HEK293 (cell line): Measurements from ENCODE around the gene SPRR2D.
"Not testable (repeated sequence)": the region's sequence is repeated elsewhere in the genome, so short reads cannot be mapped to it uniquely, and the experiment has no call there.

Source experiments
- CTCF ChIA-PET: fragments of 350-600 bp; formaldehyde crosslinking; extraction: SDS; loops from one replicate; lab custom pipeline; 2021; ENCODE audit warnings: antibody characterized with exemption; lab: Yijun Ruan, JAX
- POLR2A ChIA-PET: fragments of 300-600 bp; formaldehyde crosslinking; extraction: SDS; loops from one replicate; lab custom pipeline; 2020; ENCODE audit warnings: antibody characterized with exemption, inconsistent platforms; lab: Yijun Ruan, JAX
- H3K27ac ChIP-seq: fragments of 200-500 bp; sonication (Bioruptor generic); 2 replicates; pipeline ENCODE4 v1.5.1; 2014; ENCODE audit warnings: low read depth, low read length, control low read depth, inconsistent platforms; ENCODE audit errors: extremely low read depth
- H3K36me3 ChIP-seq, 2 experiments: fragments of 200-500 bp in 1 of 2; sonication (Bioruptor generic) in 1 of 2; 1 replicate in 1 of 2; 2 replicates in 1 of 2; pipeline ENCODE4 v1.5.1; 2014 to 2017; ENCODE audit warnings: inconsistent platforms in 2 of 2, low read length in 2 of 2; ENCODE audit not compliant: control insufficient read depth in 2 of 2, insufficient read depth in 1 of 2
- H3K4me1 ChIP-seq: fragments of 200-500 bp; sonication (Bioruptor generic); 2 replicates; pipeline ENCODE4 v1.5.1; 2014; ENCODE audit warnings: mild to moderate bottlenecking, low read length, inconsistent platforms; ENCODE audit not compliant: control insufficient read depth, insufficient read depth
- H3K4me3 ChIP-seq: 2 replicates; pipeline ENCODE4 v1.5.1; 2011; ENCODE audit warnings: low read depth, mild to moderate bottlenecking, control low read depth, low read length, moderate library complexity
- H3K9me3 ChIP-seq: fragments of 200-500 bp; sonication (Bioruptor generic); 2 replicates; pipeline ENCODE4 v1.5.1; 2014; ENCODE audit warnings: low read depth, low read length, inconsistent platforms; ENCODE audit not compliant: control insufficient read depth, insufficient read depth
- GLI4 ChIP-seq: fragments of 450-650 bp; formaldehyde crosslinking; IDR thresholded peaks from 2 replicates; pipeline ENCODE4 v1.5.1; 2016; ENCODE audit warnings: missing biosample characterization, missing genetic modification characterization
- GLIS2 ChIP-seq: fragments of 450-650 bp; formaldehyde crosslinking; IDR thresholded peaks from 2 replicates; pipeline ENCODE4 v1.5.1; 2016; ENCODE audit warnings: missing biosample characterization, missing genetic modification characterization
- KLF16 ChIP-seq: fragments of 450-650 bp; formaldehyde crosslinking; IDR thresholded peaks from 2 replicates; pipeline ENCODE4 v1.5.1; 2017; ENCODE audit warnings: missing biosample characterization, missing genetic modification characterization
- KLF9 ChIP-seq: fragments of 450-650 bp; formaldehyde crosslinking; IDR thresholded peaks from 2 replicates; pipeline ENCODE4 v1.5.1; 2016; ENCODE audit warnings: missing biosample characterization, missing genetic modification characterization, low read depth
- OVOL3 ChIP-seq: fragments of 450-650 bp; formaldehyde crosslinking; IDR thresholded peaks from 2 replicates; pipeline ENCODE4 v1.5.1; 2016; ENCODE audit warnings: missing biosample characterization, missing genetic modification characterization
- REPIN1 ChIP-seq: fragments of 450-650 bp; formaldehyde crosslinking; IDR thresholded peaks from 2 replicates; pipeline ENCODE4 v1.5.1; 2017; ENCODE audit warnings: missing biosample characterization, missing genetic modification characterization, low read depth
- ZFP37 ChIP-seq: fragments of 450-650 bp; formaldehyde crosslinking; IDR thresholded peaks from 2 replicates; pipeline ENCODE4 v1.5.1; 2016; ENCODE audit warnings: missing biosample characterization, missing genetic modification characterization
- ZNF132 ChIP-seq: fragments of 450-650 bp; formaldehyde crosslinking; IDR thresholded peaks from 2 replicates; pipeline ENCODE4 v1.5.1; 2017; ENCODE audit warnings: missing biosample characterization, missing genetic modification characterization, borderline replicate concordance
- ZNF133 ChIP-seq: fragments of 450-650 bp; formaldehyde crosslinking; IDR thresholded peaks from 2 replicates; pipeline ENCODE4 v1.5.1; 2016; ENCODE audit warnings: missing biosample characterization, missing genetic modification characterization
- ZNF19 ChIP-seq: fragments of 450-650 bp; formaldehyde crosslinking; IDR thresholded peaks from 2 replicates; pipeline ENCODE4; 2016; ENCODE audit warnings: missing biosample characterization, missing genetic modification characterization, low read depth
- ZNF202 ChIP-seq: fragments of 450-650 bp; formaldehyde crosslinking; IDR thresholded peaks from 2 replicates; pipeline ENCODE4 v1.5.1; 2016; ENCODE audit warnings: missing biosample characterization, missing genetic modification characterization, borderline replicate concordance
- ZNF23 ChIP-seq: fragments of 450-650 bp; formaldehyde crosslinking; IDR thresholded peaks from 2 replicates; pipeline ENCODE4 v1.5.1; 2016; ENCODE audit warnings: missing biosample characterization, missing genetic modification characterization, borderline replicate concordance
- ZNF24 ChIP-seq: fragments of 450-650 bp; formaldehyde crosslinking; IDR thresholded peaks from 2 replicates; pipeline ENCODE4 v1.5.1; 2016; ENCODE audit warnings: missing biosample characterization, missing genetic modification characterization
- ZNF311 ChIP-seq: fragments of 450-650 bp; formaldehyde crosslinking; IDR thresholded peaks from 2 replicates; pipeline ENCODE4 v1.5.1; 2017; ENCODE audit warnings: missing biosample characterization, missing genetic modification characterization, borderline replicate concordance
- ZNF324 ChIP-seq: fragments of 450-650 bp; formaldehyde crosslinking; IDR thresholded peaks from 2 replicates; pipeline ENCODE4 v1.5.1; 2016; ENCODE audit warnings: missing biosample characterization, missing genetic modification characterization
- ZNF350 ChIP-seq: fragments of 450-650 bp; formaldehyde crosslinking; IDR thresholded peaks from 2 replicates; pipeline ENCODE4 v1.5.0; 2017; ENCODE audit warnings: missing biosample characterization, mild to moderate bottlenecking, missing genetic modification characterization
- ZNF530 ChIP-seq: fragments of 450-650 bp; formaldehyde crosslinking; IDR thresholded peaks from 2 replicates; pipeline ENCODE4 v1.5.1; 2016; ENCODE audit warnings: low read depth, missing biosample characterization, missing genetic modification characterization
- ZNF76 ChIP-seq: fragments of 450-650 bp; formaldehyde crosslinking; IDR thresholded peaks from 2 replicates; pipeline ENCODE4; 2016; ENCODE audit warnings: low read depth, missing biosample characterization, missing genetic modification characterization, borderline replicate concordance
- ZXDB ChIP-seq: fragments of 450-650 bp; formaldehyde crosslinking; IDR thresholded peaks from 2 replicates; pipeline ENCODE4 v1.5.1; 2016; ENCODE audit warnings: missing biosample characterization, missing genetic modification characterization
- TF ChIP-seq, protein P1 (sequence below): fragments of 450-650 bp; formaldehyde crosslinking; IDR thresholded peaks from 2 replicates; pipeline ENCODE4 v1.5.1; 2016; ENCODE audit warnings: missing biosample characterization, missing genetic modification characterization
- TF ChIP-seq, protein P2 (sequence below): fragments of 450-650 bp; formaldehyde crosslinking; IDR thresholded peaks from 2 replicates; pipeline ENCODE4 v1.5.1; 2017; ENCODE audit warnings: missing biosample characterization, missing genetic modification characterization
- TF ChIP-seq, protein P3 (sequence below): fragments of 450-650 bp; formaldehyde crosslinking; IDR thresholded peaks from 2 replicates; pipeline ENCODE4 v1.5.1; 2016; ENCODE audit warnings: missing biosample characterization, missing genetic modification characterization
- TF ChIP-seq, protein P4 (sequence below): fragments of 450-650 bp; formaldehyde crosslinking; IDR thresholded peaks from 2 replicates; pipeline ENCODE4 v1.5.1; 2016; ENCODE audit warnings: missing biosample characterization, missing genetic modification characterization
- TF ChIP-seq, protein P5 (sequence below): fragments of 450-650 bp; formaldehyde crosslinking; optimal IDR thresholded peaks from 2 replicates; pipeline ENCODE3; 2016; ENCODE audit warnings: missing biosample characterization, mild to moderate bottlenecking, missing genetic modification characterization

SPRR2D gene

DNA sequence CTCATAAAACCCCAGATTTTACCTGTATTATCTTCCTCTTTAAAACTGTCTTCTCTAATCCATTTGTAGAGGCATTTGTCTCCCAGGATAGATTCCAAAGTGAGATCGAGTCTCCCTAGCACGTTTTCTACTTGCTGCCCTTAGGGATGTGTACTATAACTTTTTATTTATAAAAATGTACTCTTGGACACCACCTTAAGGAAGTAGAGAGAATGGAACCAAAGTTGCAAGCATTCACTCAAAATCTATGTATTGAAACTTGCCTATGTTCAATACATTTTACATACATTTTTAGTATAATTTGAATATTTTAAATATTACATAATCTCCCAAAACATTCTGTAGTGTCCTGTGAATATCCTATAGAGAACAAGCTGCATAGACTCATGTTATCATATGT lies 17.2 kb upstream of the SPRR2D start (continued):
- TF ChIP-seq, protein P1, sequence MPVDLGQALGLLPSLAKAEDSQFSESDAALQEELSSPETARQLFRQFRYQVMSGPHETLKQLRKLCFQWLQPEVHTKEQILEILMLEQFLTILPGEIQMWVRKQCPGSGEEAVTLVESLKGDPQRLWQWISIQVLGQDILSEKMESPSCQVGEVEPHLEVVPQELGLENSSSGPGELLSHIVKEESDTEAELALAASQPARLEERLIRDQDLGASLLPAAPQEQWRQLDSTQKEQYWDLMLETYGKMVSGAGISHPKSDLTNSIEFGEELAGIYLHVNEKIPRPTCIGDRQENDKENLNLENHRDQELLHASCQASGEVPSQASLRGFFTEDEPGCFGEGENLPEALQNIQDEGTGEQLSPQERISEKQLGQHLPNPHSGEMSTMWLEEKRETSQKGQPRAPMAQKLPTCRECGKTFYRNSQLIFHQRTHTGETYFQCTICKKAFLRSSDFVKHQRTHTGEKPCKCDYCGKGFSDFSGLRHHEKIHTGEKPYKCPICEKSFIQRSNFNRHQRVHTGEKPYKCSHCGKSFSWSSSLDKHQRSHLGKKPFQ (tag by site-specific recombination), result no peak
- TF ChIP-seq GLIS2, result no peak
- no peak for TF ChIP-seq REPIN1 (tag by site-specific recombination)
- TF ChIP-seq ZNF133, result no peak
- TF ChIP-seq, protein P2, sequence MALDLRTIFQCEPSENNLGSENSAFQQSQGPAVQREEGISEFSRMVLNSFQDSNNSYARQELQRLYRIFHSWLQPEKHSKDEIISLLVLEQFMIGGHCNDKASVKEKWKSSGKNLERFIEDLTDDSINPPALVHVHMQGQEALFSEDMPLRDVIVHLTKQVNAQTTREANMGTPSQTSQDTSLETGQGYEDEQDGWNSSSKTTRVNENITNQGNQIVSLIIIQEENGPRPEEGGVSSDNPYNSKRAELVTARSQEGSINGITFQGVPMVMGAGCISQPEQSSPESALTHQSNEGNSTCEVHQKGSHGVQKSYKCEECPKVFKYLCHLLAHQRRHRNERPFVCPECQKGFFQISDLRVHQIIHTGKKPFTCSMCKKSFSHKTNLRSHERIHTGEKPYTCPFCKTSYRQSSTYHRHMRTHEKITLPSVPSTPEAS (tag by site-specific recombination), result no peak
- TF ChIP-seq ZNF530 (tag by site-specific recombination), result no peak
- TF ChIP-seq GLI4 (tag by site-specific recombination), result no peak
- TF ChIP-seq ZXDB, result no peak
- TF ChIP-seq OVOL3 (tag by site-specific recombination), result no peak

DNA sequence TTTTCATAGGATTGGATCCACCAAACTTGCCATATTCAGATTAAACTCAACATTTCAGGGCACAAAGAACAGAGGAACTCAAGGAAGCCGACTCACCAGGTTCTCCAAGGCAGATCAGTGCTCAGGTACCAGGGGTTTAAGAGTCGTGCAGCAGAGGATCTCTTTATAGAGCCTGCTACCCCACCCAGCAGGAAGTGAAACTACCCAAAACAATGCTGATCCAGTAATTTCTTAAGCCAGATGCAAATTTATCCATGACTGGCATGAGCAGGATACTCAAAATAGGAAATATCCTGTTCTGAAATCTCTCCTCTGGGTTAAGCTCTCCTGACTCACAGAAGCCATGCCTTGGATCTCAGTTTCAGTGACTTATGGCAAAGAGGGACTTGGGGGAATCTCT lies 16.5 kb upstream of the SPRR2D start, which contains the start of gene SPRR2A:
TSS of gene SPRR2A (minus strand) at position 138 of the 400 bp plus-strand sequence. CDS start 777 bp downstream, outside the sequence.
- H3K9me3 ChIP-seq, result no peaks in the 10 kb centered on the region
- TF ChIP-seq ZNF24 (no peak), OVOL3 (tag by site-specific recombination) (no peak), KLF9 (tag by site-specific recombination) (no peak), ZNF350 (no peak), ZNF132 (tag by site-specific recombination) (no peak), ZNF311 (tag by site-specific recombination) (no peak), ZNF202 (tag by site-specific recombination) (no peak), KLF16 (no peak), ZFP37 (tag by site-specific recombination) (no peak), ZNF76 (no peak), ZNF23 (tag by site-specific recombination) (no peak), ZNF19 (no peak), ZNF324 (tag by site-specific recombination) (no peak)
- TF ChIP-seq, protein P3, sequence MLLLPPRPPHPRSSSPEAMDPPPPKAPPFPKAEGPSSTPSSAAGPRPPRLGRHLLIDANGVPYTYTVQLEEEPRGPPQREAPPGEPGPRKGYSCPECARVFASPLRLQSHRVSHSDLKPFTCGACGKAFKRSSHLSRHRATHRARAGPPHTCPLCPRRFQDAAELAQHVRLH, result no peak
- TF ChIP-seq, protein P4, sequence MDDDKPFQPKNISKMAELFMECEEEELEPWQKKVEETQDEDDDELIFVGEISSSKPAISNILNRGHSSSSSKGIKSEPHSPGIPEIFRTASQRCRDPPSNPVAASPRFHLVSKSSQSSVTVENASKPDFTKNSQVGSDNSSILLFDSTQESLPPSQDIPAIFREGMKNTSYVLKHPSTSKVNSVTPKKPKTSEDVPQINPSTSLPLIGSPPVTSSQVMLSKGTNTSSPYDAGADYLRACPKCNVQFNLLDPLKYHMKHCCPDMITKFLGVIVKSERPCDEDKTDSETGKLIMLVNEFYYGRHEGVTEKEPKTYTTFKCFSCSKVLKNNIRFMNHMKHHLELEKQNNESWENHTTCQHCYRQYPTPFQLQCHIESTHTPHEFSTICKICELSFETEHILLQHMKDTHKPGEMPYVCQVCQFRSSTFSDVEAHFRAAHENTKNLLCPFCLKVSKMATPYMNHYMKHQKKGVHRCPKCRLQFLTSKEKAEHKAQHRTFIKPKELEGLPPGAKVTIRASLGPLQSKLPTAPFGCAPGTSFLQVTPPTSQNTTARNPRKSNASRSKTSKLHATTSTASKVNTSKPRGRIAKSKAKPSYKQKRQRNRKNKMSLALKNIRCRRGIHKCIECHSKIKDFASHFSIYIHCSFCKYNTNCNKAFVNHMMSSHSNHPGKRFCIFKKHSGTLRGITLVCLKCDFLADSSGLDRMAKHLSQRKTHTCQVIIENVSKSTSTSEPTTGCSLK (tag by site-specific recombination), result no peak
- TF ChIP-seq, protein P5, sequence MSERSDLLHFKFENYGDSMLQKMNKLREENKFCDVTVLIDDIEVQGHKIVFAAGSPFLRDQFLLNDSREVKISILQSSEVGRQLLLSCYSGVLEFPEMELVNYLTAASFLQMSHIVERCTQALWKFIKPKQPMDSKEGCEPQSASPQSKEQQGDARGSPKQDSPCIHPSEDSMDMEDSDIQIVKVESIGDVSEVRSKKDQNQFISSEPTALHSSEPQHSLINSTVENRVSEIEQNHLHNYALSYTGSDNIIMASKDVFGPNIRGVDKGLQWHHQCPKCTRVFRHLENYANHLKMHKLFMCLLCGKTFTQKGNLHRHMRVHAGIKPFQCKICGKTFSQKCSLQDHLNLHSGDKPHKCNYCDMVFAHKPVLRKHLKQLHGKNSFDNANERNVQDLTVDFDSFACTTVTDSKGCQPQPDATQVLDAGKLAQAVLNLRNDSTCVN (tag by site-specific recombination), result no peak
- H3K36me3 ChIP-seq, result no peaks in the 10 kb centered on the region
- no peaks in the 10 kb centered on the region for H3K4me1 ChIP-seq
- no peak within 1 kb of the TSS for H3K4me3 ChIP-seq
- CTCF ChIA-PET, result interaction anchor here (0.6 kb wide), 2 partner anchors 135 to 942 kb away, joined by 3 to 4 read pairs; no protein-coding TSS in a partner anchor
- H3K27ac ChIP-seq, result no peak within 1 kb of the TSS
- POLR2A ChIA-PET, result no interaction called here

DNA sequence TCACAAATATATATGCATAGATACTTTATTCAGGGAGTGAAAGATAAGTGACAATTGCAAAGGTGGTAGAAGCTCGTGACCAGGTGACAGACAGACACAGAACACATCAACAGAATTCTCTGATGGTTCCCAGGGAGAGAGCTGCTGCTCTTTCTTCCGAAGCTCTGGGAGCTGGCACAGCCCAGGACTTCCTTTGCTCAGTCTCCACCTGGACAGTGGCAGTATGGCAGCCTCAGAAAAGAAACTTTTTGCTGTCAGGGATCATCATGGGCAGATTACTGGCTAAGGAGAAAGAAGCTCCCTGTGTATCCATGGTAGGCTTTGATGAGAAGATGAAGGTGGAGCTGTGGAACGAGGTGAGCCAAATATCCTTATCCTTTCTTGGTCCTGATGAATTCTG lies 15.2 kb upstream of the SPRR2D start:
- H3K9me3 ChIP-seq, H3K27ac ChIP-seq, H3K36me3 ChIP-seq, H3K4me1 ChIP-seq, H3K4me3 ChIP-seq, POLR2A ChIA-PET: not testable (repeated sequence)
- CTCF ChIA-PET, result interaction anchor here (1.0 kb wide), 1 partner anchor 26 kb away, joined by 3 read pairs; no protein-coding TSS in a partner anchor
